GM12872 (cell line): ENCODE measurements around the gene NEK10.

Experiments
- TF ChIP-seq, protein P1 (sequence below): IDR thresholded peaks from 3 replicates; pipeline ENCODE4 v1.5.1; 2011; ENCODE audit warnings: low read depth, mild to moderate bottlenecking, low read length, moderate library complexity; ENCODE audit not compliant: insufficient read depth

The NEK10 gene

GRCh38 chr3:27081992-27082607 lies 287.1 kb downstream of the NEK10 start:
- TF ChIP-seq, protein P1, sequence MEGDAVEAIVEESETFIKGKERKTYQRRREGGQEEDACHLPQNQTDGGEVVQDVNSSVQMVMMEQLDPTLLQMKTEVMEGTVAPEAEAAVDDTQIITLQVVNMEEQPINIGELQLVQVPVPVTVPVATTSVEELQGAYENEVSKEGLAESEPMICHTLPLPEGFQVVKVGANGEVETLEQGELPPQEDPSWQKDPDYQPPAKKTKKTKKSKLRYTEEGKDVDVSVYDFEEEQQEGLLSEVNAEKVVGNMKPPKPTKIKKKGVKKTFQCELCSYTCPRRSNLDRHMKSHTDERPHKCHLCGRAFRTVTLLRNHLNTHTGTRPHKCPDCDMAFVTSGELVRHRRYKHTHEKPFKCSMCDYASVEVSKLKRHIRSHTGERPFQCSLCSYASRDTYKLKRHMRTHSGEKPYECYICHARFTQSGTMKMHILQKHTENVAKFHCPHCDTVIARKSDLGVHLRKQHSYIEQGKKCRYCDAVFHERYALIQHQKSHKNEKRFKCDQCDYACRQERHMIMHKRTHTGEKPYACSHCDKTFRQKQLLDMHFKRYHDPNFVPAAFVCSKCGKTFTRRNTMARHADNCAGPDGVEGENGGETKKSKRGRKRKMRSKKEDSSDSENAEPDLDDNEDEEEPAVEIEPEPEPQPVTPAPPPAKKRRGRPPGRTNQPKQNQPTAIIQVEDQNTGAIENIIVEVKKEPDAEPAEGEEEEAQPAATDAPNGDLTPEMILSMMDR = no peak

GRCh38 chr3:27081566-27081965 lies 287.6 kb downstream of the NEK10 start:
- TF ChIP-seq, protein P1 = no peak

DNA sequence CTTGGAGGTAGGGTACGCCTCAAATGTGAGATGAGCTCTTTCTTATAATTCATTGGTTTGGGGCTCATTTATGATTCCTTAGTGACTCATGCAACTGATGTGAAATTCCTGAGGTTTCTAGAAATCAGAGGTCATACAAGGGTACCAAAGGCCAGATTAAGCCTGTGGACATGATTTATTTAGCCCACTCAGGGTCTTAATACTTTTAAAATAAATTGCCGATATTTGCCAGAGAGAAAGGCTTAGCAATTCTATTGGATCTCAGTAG lies 289.0 kb downstream of the NEK10 start:
- TF ChIP-seq, protein P1 = no peak

DNA sequence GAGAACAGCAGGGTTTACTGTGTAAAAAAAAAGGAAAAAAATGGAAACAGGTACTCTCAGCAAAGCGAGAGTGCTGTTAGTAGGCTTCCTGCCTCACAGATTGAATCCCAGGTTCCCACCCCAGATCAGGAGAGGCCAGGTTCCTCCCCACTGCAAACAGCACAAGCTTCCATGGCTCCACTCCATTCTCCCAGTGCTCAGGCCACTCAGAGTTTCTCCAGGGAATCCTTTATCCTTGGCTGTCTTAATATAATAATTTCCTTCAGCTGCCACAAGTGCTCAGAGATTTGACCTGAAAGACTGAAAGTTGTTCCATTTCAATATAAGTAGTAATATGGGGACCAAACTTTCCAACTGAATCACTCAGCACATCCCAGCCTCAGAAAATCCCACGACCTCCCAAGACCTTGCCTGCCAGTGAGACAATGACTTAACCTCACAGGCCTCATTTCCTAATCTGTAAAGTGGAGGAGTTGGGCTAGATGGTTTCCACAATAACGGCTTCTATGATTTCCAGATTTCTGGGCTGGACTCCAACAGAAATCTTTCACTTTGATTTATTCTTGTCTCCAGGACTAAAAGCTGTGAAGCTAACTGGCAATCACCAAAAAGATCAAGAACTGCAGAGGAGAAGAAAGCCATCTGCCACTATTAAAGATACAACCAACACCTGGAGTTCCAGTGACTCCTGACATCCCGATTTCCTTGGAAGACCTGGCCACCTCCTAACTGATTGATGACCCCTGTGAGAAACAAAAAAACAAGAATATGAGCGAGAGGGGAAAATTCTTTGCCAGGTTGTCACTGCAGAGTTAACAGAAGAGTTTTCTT lies 289.5 kb downstream of the NEK10 start:
- TF ChIP-seq, protein P1 = no peak

DNA sequence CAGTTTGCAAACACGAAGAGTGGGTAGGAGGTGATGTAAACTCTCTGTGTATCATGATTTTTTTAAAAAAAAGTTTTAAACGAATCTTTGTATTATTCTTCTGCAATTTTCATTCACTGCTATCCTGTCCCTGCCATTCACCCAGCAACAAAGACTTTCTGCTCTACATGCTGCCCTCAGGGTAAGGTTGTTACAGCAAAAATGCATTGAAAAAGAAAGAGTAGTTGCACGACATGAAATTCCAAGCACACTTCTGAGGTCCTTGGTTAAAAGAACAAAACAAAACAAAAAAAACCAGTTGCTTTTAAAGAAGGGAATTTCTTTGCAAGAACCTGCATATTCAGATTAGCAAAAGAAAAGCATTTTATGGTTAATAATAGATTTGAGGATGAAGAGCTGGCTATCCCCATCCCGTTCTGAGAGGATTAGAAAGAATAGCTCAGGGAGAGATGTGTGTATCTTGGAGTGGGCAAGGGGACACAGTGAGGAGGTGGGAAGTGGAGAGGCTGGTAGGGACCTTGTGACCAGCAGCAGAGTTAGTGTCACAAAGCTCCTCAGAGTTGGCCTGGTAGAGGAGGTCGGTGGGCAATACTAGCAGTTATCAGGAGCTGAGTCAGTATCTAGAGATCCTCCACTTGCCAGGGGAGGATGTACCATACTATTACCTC lies 290.8 kb downstream of the NEK10 start:
- TF ChIP-seq, protein P1 = no peak

- TF ChIP-seq, protein P1 = no peak
Observed at GRCh38 chr3:27076815-27077630, 292.2 kb downstream of the NEK10 start.

DNA sequence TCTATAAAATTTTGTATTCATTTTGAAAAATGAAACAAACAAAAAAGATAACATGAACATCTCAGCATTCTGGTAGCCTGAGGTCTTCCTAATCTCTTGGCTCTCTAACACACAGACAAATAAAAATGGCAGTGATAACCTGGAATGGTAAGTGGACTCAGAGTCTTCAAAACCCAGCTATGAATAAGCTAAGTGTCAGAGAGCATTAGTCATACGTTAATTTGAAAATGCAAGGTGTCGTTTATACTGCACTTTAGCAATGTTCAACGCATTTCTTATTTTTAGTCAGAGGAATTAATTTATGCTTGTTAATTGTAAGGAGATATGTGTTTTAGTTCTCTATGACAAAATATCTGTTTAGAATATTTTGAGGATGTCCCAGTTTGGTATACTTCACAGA lies 294.3 kb downstream of the NEK10 start:
- TF ChIP-seq, protein P1 = no peak
